T47D (cell line): Measurements from ENCODE around the gene MMAB.
"Not testable (repeated sequence)": the region's sequence is repeated elsewhere in the genome, so short reads cannot be mapped to it uniquely, and the experiment has no call there.

Experiments
- DNase-seq, 2 experiments: peaks; one replicate each; pipeline versions ENCODE4 v3.0.0 to v3.0.0-alpha.2; 2011 to 2012; ENCODE audit warnings: low read depth in 1 of 2, low spot score in 1 of 2
- JUND ChIP-seq: IDR thresholded peaks from 2 replicates; pipeline ENCODE4 v1.6.1; 2012; ENCODE audit warnings: low read depth
- in situ Hi-C: cut with HindIII; loops from 2 replicates; pipeline ENCODE4 v1.10.0; 2016; ENCODE audit warnings: low sequenced_read_pairs, low pct_unique_long_range_greater_than_20kb

MMAB gene

DNA sequence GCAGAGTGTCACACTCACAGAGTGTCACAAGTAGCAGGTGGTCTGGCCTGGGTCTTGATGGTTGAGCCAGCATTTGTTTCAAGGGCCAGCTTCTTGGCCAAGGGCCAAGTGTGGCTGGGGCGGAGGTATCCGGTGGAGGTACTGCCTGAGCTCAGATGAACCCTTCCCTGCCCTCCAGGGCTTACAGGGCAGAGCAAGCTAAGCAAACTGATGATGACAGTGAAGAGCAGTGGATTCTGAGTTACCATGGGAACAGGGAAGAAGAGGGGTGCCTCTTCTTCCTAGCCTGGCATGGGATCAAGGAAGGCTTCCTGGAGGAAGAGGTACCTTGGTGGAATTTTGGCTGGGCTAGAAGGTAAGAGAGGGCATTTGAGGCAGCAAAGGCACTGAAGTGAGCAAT is 36.0 kb upstream of the MMAB start:
- no peak for DNase-seq
- in situ Hi-C loops: no loop called here
- TF ChIP-seq JUND: no peak

DNA sequence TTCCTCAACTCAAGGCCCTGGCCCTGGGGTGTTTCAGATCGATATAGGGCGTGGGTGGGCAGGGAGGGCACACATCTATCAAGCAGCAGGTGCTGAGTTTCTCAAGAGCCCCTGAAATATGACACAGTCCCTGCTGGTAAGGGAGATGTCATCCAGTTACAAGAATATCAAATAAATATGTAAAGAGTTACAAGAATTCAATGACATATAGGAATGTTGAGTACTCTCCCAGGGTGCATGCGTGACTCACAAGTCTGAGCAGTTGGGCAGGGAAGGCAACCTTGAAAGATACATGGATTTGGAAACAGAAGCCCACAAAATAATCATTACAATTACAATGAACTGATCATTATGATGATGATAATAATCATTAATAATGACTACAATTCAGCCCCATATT is 35.5 kb upstream of the MMAB start:
- in situ Hi-C loops: no loop called here
- no peak for TF ChIP-seq JUND
- DNase-seq: no peak

DNA sequence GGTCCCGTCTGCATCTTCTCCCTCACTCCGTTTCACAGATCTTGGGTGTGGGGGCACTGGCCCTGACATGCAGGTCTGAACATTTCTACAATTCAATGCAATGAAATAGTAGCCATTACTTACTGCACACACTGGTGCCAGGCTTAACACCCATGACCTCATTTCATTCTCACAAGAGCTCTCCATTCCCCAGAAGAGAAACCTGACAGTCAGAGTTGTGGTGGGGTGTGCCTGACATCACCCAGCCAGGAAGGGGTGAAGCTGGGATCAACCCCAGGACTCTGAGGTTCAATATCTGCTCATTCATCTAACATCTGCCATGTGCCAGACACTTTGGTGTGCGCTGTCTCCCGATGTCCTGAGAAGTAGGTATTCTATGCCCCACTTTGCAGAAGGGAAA is 35.0 kb upstream of the MMAB start:
- in situ Hi-C loops: no loop called here
- no peak for DNase-seq
- TF ChIP-seq JUND: no peak

DNA sequence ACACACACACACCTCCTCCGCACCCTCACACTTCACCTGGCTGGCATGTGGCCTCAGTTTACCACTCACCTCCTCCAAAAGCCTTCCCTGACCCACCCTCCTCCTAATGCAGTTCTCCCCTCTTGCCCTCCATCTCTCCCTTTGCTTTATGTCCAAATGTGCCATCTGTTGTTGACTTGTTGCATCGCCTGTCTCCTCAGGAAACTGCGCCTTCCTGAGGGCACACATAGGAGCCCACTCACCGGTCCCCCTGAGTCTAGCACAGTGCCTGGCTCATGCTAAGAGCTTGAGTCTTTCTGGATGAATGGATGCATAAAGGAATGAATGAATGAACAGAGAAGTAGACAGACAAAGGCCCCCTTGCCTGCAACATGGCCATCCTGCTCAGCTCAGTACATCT is 34.3 kb upstream of the MMAB start:
- in situ Hi-C loops: no loop called here
- TF ChIP-seq JUND: no peak
- no peak for DNase-seq

DNA sequence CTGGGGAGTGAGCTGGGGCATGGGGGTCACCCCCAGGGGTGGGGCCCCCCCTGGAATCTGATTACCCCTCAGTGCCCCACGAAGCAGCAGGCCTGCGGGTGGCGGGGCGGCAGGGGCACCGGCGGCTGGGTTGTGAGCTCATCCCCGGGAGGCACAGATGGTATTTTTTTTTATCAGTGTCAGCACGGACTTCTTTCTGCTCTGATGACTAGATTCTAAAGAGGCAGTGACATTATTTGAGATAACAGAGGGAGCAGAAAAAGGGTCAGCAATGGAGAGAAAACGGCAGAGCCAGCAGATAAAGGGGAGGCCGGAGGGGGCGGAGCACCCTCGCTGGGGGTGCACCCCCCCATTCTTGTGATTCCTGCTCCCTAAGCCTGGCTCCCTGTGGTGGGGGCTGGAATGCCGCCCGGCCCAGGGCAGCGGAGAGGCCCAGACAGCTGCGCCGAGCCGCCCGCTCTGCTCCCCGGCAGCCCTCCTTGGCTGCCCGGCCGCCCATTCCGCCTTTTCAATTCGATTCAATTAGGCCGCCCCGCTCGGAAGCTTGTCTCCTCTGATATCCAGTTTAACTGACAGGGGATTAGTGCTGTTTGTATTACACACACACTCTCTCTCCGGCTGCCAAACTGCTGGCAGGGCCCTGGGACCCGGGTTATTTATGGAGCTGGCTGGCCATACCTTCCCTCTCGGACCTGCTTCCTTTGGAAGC is 33.2 kb upstream of the MMAB start:
- DNase-seq: no peak
- no peak for TF ChIP-seq JUND
- in situ Hi-C loops: no loop called here

DNA sequence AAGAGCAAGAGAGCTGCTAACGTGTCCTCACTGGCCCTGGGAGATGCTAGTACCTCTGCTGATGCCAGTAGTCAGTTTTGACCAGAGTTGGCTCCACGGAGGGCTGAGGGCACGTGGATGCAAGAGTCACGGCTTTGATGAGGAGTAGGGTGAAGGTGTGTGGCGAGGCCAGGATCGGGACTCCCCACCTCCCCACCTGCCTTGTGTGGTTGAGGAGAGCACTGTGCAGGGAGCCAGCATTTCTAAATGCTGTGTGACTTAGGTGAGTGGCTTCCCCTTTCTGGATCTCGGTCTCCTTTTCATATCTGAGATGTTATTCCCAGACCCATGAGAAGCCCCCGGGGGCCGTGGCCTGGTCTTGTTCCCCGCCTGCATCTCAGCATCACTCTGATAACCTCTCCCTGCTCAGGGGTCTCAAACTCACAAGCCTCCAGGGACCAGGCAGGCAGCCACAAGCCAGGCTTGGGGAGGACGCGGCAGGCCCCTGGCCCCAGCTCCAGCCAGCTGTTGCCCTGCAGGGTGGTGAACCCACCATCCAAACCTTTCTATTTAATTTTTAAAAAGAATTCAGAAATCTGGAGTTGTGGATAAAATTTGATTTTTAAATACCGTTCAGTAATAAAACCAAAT is 32.4 kb upstream of the MMAB start:
- TF ChIP-seq JUND: no peak
- DNase-seq: no peak
- in situ Hi-C loops: no loop called here

DNA sequence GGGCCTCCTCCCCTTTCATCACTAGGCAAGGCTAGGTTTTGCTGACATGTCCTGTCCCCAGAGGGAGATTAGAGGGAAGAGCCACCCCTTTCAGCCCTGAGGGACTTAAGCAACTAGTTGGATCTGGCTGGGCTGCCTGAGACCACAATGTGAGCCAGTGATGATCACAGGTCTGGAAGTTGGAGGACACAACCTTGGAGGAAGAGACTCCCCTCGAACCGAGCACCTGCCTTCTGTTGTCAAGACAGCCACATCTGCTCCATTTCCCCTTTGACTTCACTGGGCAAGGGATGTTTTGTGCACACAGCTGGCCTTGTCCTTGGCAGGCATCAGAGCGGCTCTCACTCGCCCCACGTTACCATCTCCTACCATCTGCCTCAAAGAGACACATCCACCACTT is 31.7 kb upstream of the MMAB start:
- in situ Hi-C loops: no loop called here
- TF ChIP-seq JUND: no peak
- no peak for DNase-seq

DNA sequence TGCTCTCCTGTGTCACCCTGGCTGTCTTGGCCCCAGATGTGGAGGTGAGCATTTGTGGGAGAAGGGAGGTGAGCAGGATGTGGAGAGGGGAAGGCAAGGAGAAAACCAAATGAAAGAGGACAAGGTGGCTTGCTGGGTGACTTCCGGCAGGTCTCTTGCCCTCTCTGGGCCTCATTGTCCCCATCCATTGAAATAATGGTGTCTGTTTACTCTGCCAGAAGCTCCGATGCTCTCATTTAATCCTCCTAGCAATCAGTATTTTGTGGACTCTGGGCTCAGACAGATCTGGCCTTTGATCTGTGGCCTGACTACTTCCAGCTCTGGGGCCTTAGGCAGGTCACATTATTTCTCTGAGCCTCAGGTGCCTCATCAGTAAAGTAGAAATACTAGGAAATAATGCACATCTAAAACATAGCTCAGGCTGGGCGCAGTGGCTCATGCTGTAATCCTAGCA is 30.9 kb upstream of the MMAB start:
- DNase-seq: no peak
- TF ChIP-seq JUND: no peak
- in situ Hi-C loops: no loop called here

DNA sequence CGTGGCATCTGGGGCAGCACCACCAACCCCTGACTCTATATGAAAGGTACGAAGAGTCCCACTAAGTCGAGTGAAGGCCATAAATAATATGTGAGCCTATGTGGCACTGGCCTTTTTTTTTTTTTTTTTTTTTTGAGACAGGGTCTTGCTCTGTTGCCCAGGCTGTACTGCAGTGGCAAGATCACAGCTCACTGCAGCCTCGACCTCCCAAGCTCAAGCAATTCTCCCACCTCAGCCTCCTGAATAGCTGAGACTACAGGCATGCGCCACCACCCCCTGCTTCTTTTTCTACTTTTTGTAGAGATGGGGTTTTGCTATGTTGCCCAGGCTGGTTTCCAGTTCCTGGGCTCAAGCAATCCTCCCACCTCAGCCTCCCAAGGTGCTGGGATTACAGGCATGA is 28.8 kb upstream of the MMAB start:
- in situ Hi-C loops, DNase-seq: not testable (repeated sequence)

DNA sequence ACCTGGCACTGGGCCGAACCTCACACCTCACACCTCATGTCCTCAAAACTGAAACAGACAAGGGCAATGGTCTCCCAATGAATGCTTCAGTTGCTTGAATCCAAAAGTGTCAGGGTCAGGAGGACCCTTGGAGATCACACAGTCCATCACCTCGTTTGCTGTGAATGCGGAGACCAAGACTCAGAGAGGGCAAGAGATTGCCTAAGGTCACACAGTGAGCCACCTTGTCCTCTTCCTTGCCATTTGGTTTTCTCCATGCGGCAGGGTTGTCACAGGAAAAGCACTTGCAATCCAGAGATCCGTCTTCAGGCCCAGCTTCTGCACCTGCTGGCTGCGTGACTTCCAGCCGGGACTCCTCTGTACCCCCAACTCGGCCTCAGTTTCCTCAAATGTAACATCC is 28.3 kb upstream of the MMAB start:
- no peak for TF ChIP-seq JUND
- DNase-seq: no peak
- in situ Hi-C loops: no loop called here

DNA sequence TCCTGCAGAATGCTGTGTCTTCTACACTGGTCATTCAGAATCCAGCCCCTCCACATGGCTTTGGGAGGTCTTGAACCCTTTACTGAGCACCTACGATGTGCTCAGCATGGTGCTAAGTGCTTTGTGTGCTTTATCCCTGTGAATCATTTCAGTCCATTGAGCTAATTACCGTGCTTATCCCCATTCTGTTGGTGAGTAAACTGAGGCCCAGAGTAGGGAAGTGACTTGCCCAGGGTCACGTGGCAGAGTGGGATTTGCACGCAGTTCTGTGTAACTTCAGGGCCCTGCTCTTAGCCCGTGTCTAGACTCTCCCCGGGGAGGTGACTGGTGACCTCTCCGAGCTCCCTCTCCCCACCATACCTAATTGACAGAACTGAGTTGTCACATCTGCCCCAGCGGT is 27.7 kb upstream of the MMAB start:
- no peak for TF ChIP-seq JUND
- in situ Hi-C loops: no loop called here
- no peak for DNase-seq

DNA sequence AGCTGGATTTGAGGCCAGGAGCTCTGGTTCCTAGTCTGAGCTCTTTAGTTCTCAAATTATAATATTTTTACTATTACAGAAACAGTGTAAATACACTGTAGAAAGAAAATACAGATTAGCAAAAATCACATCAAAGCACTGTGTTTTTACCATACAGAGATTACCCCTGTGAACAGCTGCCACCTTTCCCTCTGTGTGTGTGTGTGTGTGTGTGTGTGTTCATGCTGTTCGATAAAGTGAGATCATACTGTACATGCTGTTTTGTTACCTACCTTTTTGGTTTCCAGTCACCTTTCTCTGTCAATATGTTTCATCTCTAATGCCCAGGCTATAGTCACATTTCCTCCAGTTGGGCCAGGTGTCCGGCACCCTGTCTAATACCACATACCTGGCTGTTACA is 27.2 kb upstream of the MMAB start:
- DNase-seq: no peak
- in situ Hi-C loops: no loop called here
- no peak for TF ChIP-seq JUND

DNA sequence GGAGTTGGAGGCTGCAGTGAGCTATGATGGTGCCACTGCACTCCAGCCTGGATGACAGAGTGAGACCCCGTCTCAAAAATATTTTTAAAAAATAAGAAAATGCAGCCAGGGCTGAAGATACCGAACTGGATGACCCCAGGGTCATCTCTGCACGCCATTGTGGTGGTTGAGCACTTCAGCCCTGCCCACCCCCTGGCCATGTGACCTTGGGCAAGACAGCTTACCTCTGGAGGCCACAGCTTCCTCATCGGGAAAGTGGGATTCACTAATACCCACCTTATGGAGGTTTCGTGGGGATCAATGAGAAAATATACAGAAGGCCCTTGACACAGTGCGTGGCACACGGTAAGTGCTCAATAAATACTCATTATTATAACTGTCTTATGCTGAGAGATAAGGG is 25.8 kb upstream of the MMAB start:
- no peak for TF ChIP-seq JUND
- in situ Hi-C loops: no loop called here
- DNase-seq: no peak

DNA sequence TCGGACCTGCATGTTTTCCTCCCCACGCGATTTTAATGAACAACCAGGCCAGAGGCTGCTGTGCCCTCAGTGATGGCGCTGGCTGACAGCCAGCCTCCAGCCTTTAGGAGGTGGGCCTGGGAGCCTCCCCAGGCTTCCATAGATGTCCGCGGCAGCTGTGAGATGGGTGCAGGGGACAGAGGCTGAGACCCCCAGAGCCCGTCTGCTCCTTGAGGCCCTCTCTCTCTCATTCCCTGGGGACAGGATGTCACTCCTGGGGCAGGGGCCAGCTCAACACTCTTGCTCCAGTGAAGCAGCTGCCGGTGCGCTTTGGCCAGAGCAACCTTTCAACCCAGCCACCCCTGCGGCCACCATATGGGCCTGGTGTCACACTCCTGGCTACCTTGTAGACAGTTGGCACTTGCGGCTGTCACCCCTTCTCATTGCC is 25.1 kb upstream of the MMAB start:
- in situ Hi-C loops: no loop called here
- no peak for TF ChIP-seq JUND

More for the DNA sequence above, 25.1 kb upstream of the MMAB start:
- DNase-seq: no peak
